ENCODE data around the gene METTL4.

METTL4 gene

GRCh38 chr18:2504642-2505041 lies 66.7 kb downstream of the METTL4 start:
- H3K4me3 ChIP-seq (ENCODE audit: low read length in 2 of 2) = no peak overlapping the region
- H3K4me1 ChIP-seq (ENCODE audit: control insufficient read depth, insufficient read depth, low read length) = no peaks in the 10 kb centered on the region
- no peaks in the 10 kb centered on the region for H3K36me3 ChIP-seq (ENCODE audit: control insufficient read depth in 2 of 2, insufficient read depth in 2 of 2, low read length in 2 of 2)
- H3K27ac ChIP-seq (ENCODE audit: low read length) = no peak overlapping the region
- H3K9me3 ChIP-seq (ENCODE audit: control insufficient read depth in 2 of 2, low read length in 2 of 2) = no peaks in the 10 kb centered on the region
- H3K9ac ChIP-seq (ENCODE audit: low read length in 2 of 2) = no peak overlapping the region
- no peaks in the 10 kb centered on the region for H3K27me3 ChIP-seq (ENCODE audit: control insufficient read depth in 1 of 2, insufficient read depth in 2 of 2, low read length in 2 of 2)

- Histone ChIP-seq H3K36me3 (ENCODE audit: control insufficient read depth in 2 of 2, insufficient read depth in 2 of 2, low read length in 2 of 2) (no peaks in the 10 kb centered on the region), H3K9ac (ENCODE audit: low read length in 2 of 2) (no peak overlapping the region), H3K27ac (ENCODE audit: low read length) (no peak overlapping the region), H3K9me3 (ENCODE audit: control insufficient read depth in 2 of 2, low read length in 2 of 2) (no peaks in the 10 kb centered on the region), H3K27me3 (ENCODE audit: control insufficient read depth in 1 of 2, insufficient read depth in 2 of 2, low read length in 2 of 2) (no peaks in the 10 kb centered on the region), H3K4me1 (ENCODE audit: control insufficient read depth, insufficient read depth, low read length) (no peaks in the 10 kb centered on the region), H3K4me3 (ENCODE audit: low read length in 2 of 2) (no peak overlapping the region)
These were observed 68.4 kb downstream of the METTL4 start for GRCh38 chr18:2502880-2503279.

GRCh38 chr18:2502394-2502793 lies 68.9 kb downstream of the METTL4 start:
- H3K9ac ChIP-seq (ENCODE audit: low read length in 2 of 2) = no peak overlapping the region
- H3K36me3 ChIP-seq (ENCODE audit: control insufficient read depth in 2 of 2, insufficient read depth in 2 of 2, low read length in 2 of 2) = no peaks in the 10 kb centered on the region
- H3K9me3 ChIP-seq (ENCODE audit: control insufficient read depth in 2 of 2, low read length in 2 of 2) = no peaks in the 10 kb centered on the region
- no peak overlapping the region for H3K27ac ChIP-seq (ENCODE audit: low read length)
- no peak overlapping the region for H3K4me3 ChIP-seq (ENCODE audit: low read length in 2 of 2)
- H3K4me1 ChIP-seq (ENCODE audit: control insufficient read depth, insufficient read depth, low read length) = no peaks in the 10 kb centered on the region
- no peaks in the 10 kb centered on the region for H3K27me3 ChIP-seq (ENCODE audit: control insufficient read depth in 1 of 2, insufficient read depth in 2 of 2, low read length in 2 of 2)

- H3K9me3 ChIP-seq (ENCODE audit: control insufficient read depth in 2 of 2, low read length in 2 of 2) = no peaks in the 10 kb centered on the region
- no peaks in the 10 kb centered on the region for H3K27me3 ChIP-seq (ENCODE audit: control insufficient read depth in 1 of 2, insufficient read depth in 2 of 2, low read length in 2 of 2)
- no peak overlapping the region for H3K9ac ChIP-seq (ENCODE audit: low read length in 2 of 2)
- H3K27ac ChIP-seq (ENCODE audit: low read length) = no peak overlapping the region
- no peaks in the 10 kb centered on the region for H3K4me1 ChIP-seq (ENCODE audit: control insufficient read depth, insufficient read depth, low read length)
- no peaks in the 10 kb centered on the region for H3K36me3 ChIP-seq (ENCODE audit: control insufficient read depth in 2 of 2, insufficient read depth in 2 of 2, low read length in 2 of 2)
- no peak overlapping the region for H3K4me3 ChIP-seq (ENCODE audit: low read length in 2 of 2)
These were observed 73.5 kb downstream of the METTL4 start for GRCh38 chr18:2497797-2498196.

GRCh38 chr18:2495381-2495780 lies 75.9 kb downstream of the METTL4 start:
- H3K36me3 ChIP-seq (ENCODE audit: control insufficient read depth in 2 of 2, insufficient read depth in 2 of 2, low read length in 2 of 2) = no peaks in the 10 kb centered on the region
- H3K27me3 ChIP-seq (ENCODE audit: control insufficient read depth in 1 of 2, insufficient read depth in 2 of 2, low read length in 2 of 2) = no peaks in the 10 kb centered on the region
- H3K4me3 ChIP-seq (ENCODE audit: low read length in 2 of 2) = no peak overlapping the region
- H3K27ac ChIP-seq (ENCODE audit: low read length) = no peak overlapping the region
- no peak overlapping the region for H3K9ac ChIP-seq (ENCODE audit: low read length in 2 of 2)
- H3K4me1 ChIP-seq (ENCODE audit: control insufficient read depth, insufficient read depth, low read length) = no peaks in the 10 kb centered on the region
- no peaks in the 10 kb centered on the region for H3K9me3 ChIP-seq (ENCODE audit: control insufficient read depth in 2 of 2, low read length in 2 of 2)

- Histone ChIP-seq H3K4me3 (ENCODE audit: low read length in 2 of 2) (no peak overlapping the region), H3K27ac (ENCODE audit: low read length) (no peak overlapping the region), H3K9me3 (ENCODE audit: control insufficient read depth in 2 of 2, low read length in 2 of 2) (no peaks in the 10 kb centered on the region), H3K36me3 (ENCODE audit: control insufficient read depth in 2 of 2, insufficient read depth in 2 of 2, low read length in 2 of 2) (no peaks in the 10 kb centered on the region), H3K27me3 (ENCODE audit: control insufficient read depth in 1 of 2, insufficient read depth in 2 of 2, low read length in 2 of 2) (no peaks in the 10 kb centered on the region), H3K9ac (ENCODE audit: low read length in 2 of 2) (no peak overlapping the region), H3K4me1 (ENCODE audit: control insufficient read depth, insufficient read depth, low read length) (no peaks in the 10 kb centered on the region)
These were observed 76.4 kb downstream of the METTL4 start for GRCh38 chr18:2494921-2495320.
